Middle frontal gyrus (tissue), 1 donor: ENCODE results near the gene PACRG.

Experiments used
- DNase-seq: peaks from one replicate; pipeline ENCODE4 v3.0.0-alpha.2; 2015; ENCODE audit warnings: low spot score; ENCODE audit errors: extremely low spot score

PACRG gene

DNA sequence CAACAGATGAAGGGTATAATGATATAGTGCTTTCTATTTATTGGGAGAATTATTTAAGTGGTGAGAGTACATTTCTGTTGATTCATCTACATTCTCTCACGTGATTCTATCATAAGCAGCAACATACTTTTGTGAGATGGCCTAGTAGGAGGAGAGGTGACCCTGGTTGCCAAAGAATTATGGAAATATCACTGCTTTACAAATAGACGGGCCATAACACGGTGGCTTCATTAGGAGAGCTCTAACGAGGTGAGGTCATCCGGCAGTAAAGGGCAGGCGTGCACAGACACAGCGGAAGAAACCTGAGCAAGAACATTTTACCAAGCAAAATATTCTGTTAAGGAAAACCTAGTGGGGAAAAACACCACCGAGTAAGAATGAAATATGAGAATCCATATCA is 349.4 kb downstream of the PACRG start:
- no peak for DNase-seq

DNA sequence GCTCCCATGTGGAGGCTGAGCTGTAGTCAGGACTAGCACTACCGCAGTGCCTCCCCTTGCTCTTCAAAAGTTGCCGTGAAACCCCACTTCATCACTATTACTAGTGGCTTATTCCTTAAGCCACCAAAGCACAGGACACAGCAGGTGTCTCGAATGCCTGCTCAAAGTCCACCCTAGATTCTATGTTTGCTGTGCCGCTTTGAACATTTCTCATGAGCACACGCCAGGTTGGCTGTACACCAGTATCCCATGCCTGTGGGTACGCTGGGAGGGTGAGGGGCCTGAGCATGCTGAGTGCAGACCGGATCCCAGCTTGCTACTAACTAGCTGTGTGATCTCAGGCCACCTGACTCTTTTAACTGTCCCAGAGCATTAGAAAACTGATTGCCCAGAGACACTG is 350.9 kb downstream of the PACRG start:
- no peak for DNase-seq

- no peak for DNase-seq
Observed at GRCh38 chr6:163080228-163080627, 352.5 kb downstream of the PACRG start.

- DNase-seq = no peak
Observed at GRCh38 chr6:163083141-163083540, 355.4 kb downstream of the PACRG start.

DNA sequence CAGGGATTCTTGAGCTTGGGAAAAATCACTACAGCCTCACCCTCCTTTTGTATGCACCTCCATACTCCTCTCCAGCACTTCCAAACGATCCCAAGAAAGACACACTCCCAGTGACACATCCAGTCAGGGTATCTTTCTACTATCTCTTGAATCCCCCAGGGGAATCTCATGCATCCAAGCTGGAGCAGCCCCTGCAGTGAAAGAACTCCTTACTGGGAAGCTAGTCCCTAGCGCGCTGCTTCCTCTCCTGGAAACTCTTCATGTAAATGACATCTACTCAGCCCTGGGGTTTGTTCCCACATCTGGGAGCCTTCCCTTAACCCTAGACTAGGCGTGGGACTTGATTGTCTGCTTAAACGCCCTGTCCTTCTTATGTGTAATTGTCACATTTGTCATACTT is 357.7 kb downstream of the PACRG start:
- DNase-seq = no peak

- no peak for DNase-seq
Observed at GRCh38 chr6:163085861-163086623, 358.3 kb downstream of the PACRG start.

GRCh38 chr6:163086624-163086920 is 358.8 kb downstream of the PACRG start:
- no peak for DNase-seq

DNA sequence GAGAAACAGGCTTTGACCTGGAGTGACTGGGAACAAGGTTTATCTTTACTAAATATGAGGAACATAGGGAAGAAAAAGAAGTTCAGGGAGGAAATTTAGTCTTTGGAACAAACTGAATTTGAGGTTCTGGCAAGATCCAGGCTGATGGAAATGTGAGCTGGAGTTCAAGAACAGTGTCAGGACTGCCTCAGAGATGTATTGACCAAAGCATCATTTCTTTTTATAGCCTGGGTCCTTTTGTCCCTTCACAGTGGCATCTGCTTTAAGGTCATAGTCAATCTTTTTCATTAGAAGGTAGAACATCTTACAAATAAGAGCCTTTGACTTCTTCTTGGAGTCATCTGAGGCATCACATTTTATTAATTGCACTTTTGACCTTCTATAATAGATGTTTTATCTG is 360.2 kb downstream of the PACRG start:
- DNase-seq = no peak

DNA sequence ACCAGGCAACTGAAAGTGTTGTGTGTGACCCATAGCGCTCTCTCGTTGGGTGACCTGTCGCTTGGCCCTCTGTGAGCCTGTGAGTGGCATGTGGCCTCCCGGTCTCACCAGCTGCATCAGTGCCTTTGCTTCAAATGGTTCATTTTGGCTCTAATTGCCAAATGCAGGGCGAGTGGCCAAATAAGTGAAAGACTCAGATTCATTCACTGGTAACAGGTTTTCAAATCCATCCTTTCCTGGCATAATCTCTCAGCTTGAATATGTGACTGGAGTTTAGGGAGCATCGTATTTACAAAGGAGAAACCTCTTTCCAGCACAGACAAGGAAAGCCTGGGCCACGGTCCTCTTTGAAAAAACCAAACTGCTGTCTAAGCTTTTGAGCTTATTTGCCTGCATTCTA is 365.1 kb downstream of the PACRG start:
- DNase-seq = no peak

- DNase-seq = no peak
Observed at GRCh38 chr6:163094881-163095280, 367.1 kb downstream of the PACRG start.

- DNase-seq = no peak
Observed at GRCh38 chr6:163095401-163095800, 367.6 kb downstream of the PACRG start.

DNA sequence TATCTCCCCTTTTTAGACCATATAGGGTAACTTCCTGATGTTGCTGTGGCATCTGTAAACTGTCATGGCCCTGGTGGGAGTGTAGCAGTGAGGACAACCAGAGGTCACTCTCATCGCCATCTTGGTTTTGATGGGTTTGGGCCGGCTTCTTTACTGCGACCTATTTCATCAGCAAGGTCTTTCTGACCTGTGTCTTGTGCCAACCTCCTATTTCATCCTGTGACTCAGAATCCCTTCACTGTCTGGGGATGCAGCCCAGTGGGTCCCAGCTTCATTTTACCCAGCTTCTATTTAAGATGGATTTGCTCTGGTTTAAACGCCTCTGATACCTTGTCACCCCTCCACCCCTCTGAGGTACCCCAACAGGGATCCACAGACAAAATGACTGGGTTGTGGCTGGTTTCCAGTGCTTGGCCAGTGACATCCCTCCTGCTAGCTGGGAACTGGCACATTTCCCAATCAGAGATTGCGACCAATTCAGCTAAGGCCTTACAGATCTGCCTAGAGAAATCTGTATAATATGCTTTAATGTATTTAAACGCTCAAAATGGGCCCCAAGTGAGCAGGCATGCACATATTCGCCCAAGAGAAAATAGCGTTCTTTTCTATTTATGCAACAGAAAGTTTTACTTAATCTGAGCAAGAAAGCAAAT is 371.2 kb downstream of the PACRG start:
- no peak for DNase-seq

DNA sequence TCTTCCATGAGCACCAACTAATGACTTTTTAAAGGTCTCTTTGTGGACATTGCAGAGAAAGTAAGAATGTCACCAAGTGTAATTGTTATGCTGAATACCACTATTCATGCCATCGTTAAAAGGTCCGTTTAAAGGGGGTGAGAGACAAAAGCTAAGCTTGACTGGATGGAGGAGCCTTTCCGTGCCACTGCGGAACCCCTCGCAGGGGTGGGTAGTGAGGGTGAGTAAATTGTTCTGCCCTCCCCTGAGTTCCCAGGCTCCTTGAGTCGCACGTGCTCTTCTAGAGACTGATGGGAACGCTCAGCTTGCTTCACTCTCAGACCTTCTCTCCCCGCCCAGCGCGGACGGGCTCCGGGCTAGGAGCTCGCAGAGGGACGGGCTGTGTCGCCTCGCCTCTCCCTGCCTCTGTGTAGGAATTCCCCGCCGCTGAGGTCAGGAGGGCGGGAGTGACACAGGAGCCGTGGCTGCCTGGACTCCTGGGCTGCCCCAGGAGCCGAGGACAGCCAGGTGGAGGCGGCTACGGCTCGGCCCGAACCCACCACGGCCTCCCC is 371.9 kb downstream of the PACRG start:
- no peak for DNase-seq

- DNase-seq = no peak
Observed at GRCh38 chr6:163100259-163100658, 372.5 kb downstream of the PACRG start.

- no peak for DNase-seq
Observed at GRCh38 chr6:163113358-163113962, 385.7 kb downstream of the PACRG start.

DNA sequence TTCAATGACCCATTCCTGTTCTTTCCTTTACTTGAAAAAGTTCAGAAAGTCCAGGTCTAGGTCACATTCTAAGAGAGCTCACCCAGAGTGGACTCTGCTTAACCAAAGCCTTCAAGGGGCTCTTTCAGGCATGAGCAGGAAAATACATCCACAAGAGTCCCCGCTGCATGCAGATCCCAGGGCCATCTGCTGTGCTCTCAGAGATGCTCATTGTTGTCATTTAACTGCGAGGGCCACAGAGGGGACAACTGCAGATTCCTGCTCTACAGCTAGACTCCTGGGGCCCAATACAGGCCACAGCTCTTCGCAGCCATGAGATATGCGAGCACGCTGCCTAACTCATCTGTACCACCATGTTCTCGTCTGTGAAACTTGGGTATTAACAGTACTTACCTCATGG is 391.2 kb downstream of the PACRG start:
- no peak for DNase-seq

GRCh38 chr6:163120223-163120622 is 392.4 kb downstream of the PACRG start:
- DNase-seq = no peak

- no peak for DNase-seq
Observed at GRCh38 chr6:163121270-163121669, 393.5 kb downstream of the PACRG start.

DNA sequence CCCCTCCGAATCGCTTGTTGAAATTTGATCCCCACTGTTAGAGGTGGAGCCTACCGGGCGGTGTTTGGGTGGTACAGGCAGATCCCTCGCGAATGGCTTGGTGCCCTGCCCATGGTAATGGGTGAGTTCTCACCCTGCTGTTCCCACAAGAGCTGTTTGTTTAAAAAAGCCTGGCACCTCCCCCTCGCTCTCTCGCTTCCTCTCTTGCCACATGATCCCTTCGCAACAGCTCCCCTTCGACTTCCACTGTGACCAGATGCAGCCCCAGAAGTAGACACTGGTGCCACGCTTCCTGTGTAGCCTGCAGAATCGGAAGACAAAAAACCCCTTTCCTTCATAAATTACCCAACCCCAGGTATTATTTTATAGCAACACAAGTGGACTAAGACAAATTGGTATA is 394.6 kb downstream of the PACRG start:
- no peak for DNase-seq

- no peak for DNase-seq
Observed at GRCh38 chr6:163123098-163123497, 395.3 kb downstream of the PACRG start.

- no peak for DNase-seq
Observed at GRCh38 chr6:163126741-163127140, 399.0 kb downstream of the PACRG start.

DNA sequence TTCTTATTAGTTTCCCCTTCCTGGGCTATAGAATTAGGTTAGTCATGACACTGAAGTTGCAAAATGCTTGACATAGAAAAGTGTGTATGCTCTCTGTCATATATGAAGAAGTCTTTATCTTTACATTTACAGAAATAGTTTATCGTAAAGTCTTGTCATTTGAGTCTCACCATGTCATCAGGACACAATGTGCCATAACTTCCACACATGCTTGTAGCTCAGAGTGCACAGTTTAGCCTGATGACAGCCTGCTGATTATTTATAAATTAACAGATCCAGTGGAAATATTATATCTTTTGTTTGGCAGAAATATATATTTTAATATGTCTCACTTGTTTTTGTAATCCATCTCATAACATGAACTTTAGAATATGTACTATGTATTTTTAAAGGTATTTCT is 399.8 kb downstream of the PACRG start:
- no peak for DNase-seq

GRCh38 chr6:163128324-163128723 is 400.6 kb downstream of the PACRG start:
- DNase-seq = no peak
